ENCODE measurements around the gene HIGD2A. TPM values are rescaled to one million over a fixed set of nuclear protein-coding genes. Genes with fewer than 3 reads are reported as not detected.

HIGD2A gene
- total RNA-seq, 2 donors from 2014 or later: 173 to 227 TPM

GRCh38 chr5:176382721-176383120 is 5.8 kb upstream of the HIGD2A start:
- DNase-seq: no peak
- Histone ChIP-seq H3K4me1 (peaks cover 4% of the 10 kb centered on the region), H3K4me3 (no peak overlapping the region), H3K27ac (no peak overlapping the region), H3K9ac (ENCODE audit: low read depth in 2 of 2, low read length in 2 of 2) (no peak overlapping the region), H3K36me3 (no peaks in the 10 kb centered on the region), H3K27me3 (no peaks in the 10 kb centered on the region), H3K9me3 (no peaks in the 10 kb centered on the region)
- intact Hi-C loops (cut with DNase I): no loop called here
- no peak for TF ChIP-seq CTCF (IDR thresholded peaks at IDR 0.05)

DNA sequence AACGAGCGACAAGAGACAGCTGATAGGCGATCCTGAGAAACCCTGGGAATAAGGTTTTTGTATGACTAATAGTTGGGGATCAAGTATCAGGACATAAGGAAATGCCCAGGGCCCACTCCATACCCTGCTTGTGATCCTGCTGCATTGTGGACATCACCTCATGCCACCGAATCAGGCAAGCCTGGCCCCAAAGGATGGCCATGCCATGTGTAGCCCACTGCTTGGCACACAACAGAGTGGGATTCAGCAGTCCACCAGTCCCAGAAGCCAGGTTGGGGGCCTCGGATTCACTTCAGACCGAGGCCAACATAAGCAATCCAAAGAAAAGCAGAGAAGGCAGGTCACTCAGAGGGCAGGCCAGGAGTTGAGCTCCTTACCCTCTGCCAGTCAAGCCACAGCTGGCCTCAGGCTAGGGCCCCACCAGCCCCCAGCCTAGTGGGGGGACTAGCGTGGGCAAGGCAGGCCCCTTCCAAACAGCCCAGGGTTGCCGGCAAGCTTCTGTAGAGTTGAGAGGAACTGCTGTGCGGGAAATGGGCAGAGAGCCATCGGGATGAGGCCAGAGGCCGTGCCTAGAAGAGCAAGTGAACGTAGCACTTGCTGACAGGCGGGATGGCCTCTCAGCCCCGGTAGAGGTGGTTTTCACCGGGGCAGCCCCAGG is 5.2 kb upstream of the HIGD2A start:
- H3K36me3 ChIP-seq: no peaks in the 10 kb centered on the region
- no peak overlapping the region for H3K4me3 ChIP-seq
- no peak overlapping the region for H3K27ac ChIP-seq
- H3K4me1 ChIP-seq: peaks cover 5% of the 10 kb centered on the region
- intact Hi-C loops (cut with DNase I): no loop called here
- no peaks in the 10 kb centered on the region for H3K9me3 ChIP-seq
- H3K27me3 ChIP-seq: no peaks in the 10 kb centered on the region
- no peak for TF ChIP-seq CTCF (IDR thresholded peaks at IDR 0.05)
- DNase-seq: no peak
- no peak overlapping the region for H3K9ac ChIP-seq (ENCODE audit: low read depth in 2 of 2, low read length in 2 of 2)

GRCh38 chr5:176383961-176384360 is 4.6 kb upstream of the HIGD2A start:
- H3K9ac ChIP-seq (ENCODE audit: low read depth in 2 of 2, low read length in 2 of 2): no peak overlapping the region
- H3K9me3 ChIP-seq: no peaks in the 10 kb centered on the region
- no peak for TF ChIP-seq CTCF (IDR thresholded peaks at IDR 0.05)
- DNase-seq: no peak
- no peaks in the 10 kb centered on the region for H3K36me3 ChIP-seq
- H3K4me3 ChIP-seq: no peak overlapping the region
- H3K4me1 ChIP-seq: peaks cover 5% of the 10 kb centered on the region
- H3K27me3 ChIP-seq: no peaks in the 10 kb centered on the region
- intact Hi-C loops (cut with DNase I): no loop called here
- H3K27ac ChIP-seq: no peak overlapping the region

- H3K27ac ChIP-seq: no peak overlapping the region
- H3K9ac ChIP-seq (ENCODE audit: low read depth in 2 of 2, low read length in 2 of 2): no peak overlapping the region
- no peak for DNase-seq
- H3K9me3 ChIP-seq: no peaks in the 10 kb centered on the region
- intact Hi-C loops (cut with DNase I): no loop called here
- peaks cover 5% of the 10 kb centered on the region for H3K4me1 ChIP-seq
- no peak overlapping the region for H3K4me3 ChIP-seq
- no peaks in the 10 kb centered on the region for H3K27me3 ChIP-seq
- no peak for TF ChIP-seq CTCF (IDR thresholded peaks at IDR 0.05)
- no peaks in the 10 kb centered on the region for H3K36me3 ChIP-seq
Observed at GRCh38 chr5:176384366-176384930, 4.1 kb upstream of the HIGD2A start.

DNA sequence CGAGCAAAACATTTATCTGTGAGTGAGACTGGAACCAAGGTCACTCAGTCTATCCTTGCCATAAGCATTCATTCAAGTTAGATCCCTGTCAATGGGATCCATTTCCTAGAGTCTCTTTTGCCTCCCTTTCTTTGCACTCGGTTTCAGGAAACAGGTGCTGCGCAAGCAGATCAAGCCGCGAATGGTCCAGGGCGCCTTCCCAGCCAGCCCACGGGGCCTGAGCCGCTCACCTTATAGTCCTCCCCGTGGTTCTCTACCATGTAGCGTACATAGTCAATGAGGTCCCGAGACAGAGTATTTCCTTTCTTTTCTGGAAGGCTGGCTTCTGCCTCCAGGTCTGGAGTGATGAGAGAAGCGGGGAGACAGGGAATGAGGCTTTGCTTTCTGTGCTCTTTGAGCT is 3.6 kb upstream of the HIGD2A start:
- no peak for DNase-seq
- Histone ChIP-seq H3K4me3 (no peak overlapping the region), H3K36me3 (no peaks in the 10 kb centered on the region)

More for the DNA sequence above, 3.6 kb upstream of the HIGD2A start:
- Histone ChIP-seq H3K9ac (ENCODE audit: low read depth in 2 of 2, low read length in 2 of 2) (no peak overlapping the region), H3K27me3 (no peaks in the 10 kb centered on the region), H3K27ac (no peak overlapping the region), H3K9me3 (no peaks in the 10 kb centered on the region), H3K4me1 (peaks cover 5% of the 10 kb centered on the region)
- TF ChIP-seq CTCF (IDR thresholded peaks at IDR 0.05): no peak
- intact Hi-C loops (cut with DNase I): no loop called here
